Measurements from ENCODE around the gene SLC22A31.
A peak's percentile ranks its signal among the peaks of the same experiment; 100 is the strongest.

GRCh38 chr16:89201439-89202377 lies 1.4 kb upstream of the SLC22A31 start:
- TF ChIP-seq CTCF (IDR thresholded peaks at IDR 0.05) (no peak), POLR2A (IDR thresholded peaks at IDR 0.05) (peak in 2 of 4 donors; percentile 73 to 76), POLR2AphosphoS5 (IDR thresholded peaks at IDR 0.05) (no peak)
